Esophagus mucosa (tissue), 1 donor: ENCODE results near the gene TAL1. TPM values are rescaled to one million over a fixed set of nuclear protein-coding genes. Genes with fewer than 3 reads are reported as not detected.

Source experiments
- ATAC-seq: fragments of 200-7000 bp; cut with Tn5 transposase; one replicate; pipeline ENCODE4 v1.9.1; 2020
- total RNA-seq: library from RNA; stranded (reverse); gene quantifications from one replicate; pipeline ENCODE4 v1.2.4, GENCODE V29; 2023
- donor health status: DM: yes; HTN: yes; CAD: no.

The TAL1 gene
- total RNA-seq, 1 donor from 2014 or later: 0.64 TPM

DNA sequence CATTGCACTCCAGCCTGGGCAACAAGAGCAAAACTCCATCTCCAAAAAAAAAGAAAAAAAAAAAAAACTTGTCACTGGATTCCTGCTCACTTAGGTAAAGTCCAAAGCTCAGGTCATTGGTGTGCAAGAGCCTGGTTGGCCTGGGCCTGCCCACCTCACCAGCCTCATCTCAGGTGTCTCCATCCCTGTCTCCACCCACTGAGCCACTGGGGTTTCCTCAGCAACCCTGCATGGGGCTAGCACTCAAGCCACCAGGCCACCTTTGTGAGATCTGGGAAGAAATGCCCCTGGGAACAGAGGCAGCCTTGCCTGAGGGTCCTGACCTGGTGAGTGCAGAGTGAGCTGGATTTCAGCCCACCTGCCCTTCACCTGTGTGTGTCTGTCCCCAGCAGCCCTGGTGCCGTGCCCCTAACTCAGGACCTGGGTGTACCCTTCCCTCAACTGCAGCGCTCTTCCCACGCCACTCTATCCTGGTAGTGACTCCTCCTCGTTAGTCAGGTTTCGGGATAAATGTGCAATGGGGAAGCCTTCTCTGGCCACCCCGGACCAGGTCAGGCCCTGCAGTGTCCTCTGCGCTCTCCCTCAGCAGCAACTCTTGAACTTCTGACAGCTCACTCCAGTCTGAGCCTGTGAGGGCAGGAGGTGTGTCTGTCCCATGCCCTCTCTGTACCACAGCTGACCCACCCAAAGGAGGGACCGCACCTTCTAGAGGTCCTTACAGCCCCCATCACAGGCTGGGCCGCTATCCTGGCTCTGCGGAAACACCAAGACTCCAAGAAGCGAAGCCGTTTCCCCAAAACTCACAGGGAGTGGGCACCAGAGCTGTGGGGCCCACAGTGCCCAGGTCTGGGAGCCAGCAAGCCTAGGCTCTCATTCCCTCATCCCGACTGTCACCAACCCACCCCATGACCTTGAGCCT lies 45.5 kb downstream of the TAL1 start:
- ATAC-seq: no peak

DNA sequence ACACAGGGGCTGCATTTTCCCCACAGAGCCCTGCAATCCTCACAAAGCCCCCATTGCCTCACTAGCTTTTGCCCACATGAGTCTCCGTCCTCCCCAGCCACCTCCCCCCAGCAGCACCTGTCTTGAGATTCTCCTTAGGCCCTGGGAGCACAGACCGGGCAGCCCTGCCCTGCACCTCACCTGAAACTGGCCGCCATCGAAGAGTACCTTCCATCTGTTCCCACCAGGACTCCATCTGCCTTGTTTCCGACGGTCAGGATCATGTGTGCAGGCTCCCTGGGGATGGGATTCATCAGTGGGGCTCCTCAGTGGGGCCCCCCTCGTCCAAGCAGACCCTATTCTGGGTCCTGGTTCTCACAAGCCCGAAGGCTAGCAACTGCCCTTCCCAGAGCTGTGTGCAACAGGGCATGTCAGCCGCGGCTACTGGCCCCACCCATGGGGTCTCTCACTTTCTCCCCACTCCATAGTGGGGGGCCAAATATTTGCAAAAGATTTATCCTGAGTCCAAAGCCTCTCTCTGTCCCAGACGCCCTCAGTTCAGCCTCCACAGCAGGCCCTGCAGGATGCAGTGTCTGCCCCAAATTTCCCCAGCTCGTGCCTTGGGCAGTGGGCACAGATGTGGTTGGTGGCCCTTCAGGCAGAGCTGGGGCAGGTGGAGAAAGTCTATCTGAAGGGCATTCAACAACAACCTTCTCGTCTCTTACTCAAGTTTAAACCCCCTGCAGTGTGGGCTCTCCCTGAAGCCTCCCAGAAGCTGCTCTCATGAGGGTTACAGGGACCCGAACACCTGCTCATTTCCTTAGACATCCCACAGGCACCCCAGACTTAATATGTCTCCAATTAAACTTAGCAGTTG lies 47.0 kb downstream of the TAL1 start:
- no peak for ATAC-seq

DNA sequence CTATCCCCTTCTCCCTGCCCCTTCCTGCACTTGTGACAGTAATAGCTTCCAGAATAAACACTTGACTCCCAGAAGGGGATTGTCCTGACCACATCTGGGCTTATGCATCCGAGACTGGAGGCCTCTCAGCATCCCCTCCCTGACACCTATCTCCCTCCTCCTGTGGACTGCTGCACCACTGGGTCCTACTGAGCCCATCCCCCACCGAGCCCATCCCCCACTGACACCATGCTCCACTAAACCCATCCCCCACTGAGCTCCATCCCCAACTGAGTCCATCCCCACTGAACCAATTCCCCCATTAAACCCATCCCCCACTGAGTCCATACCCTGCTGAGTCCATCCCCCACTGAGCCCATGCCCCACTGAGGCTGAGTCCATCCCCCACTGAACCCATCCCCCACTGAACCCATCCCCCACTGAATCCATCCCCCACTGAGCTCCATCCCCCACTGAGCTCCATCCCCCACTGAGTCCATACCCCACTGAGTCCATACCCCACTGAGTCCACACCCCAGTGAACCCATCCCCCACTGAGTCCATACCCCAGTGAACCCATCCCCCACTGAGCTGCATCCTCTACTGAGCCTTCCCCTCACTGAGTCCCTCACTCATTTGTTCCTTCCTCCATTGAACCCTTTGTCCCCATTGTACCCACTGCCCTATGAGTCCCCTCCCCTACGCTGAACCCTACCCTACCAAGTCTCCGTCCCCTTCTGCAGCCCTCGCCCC lies 47.8 kb downstream of the TAL1 start:
- no peak for ATAC-seq

DNA sequence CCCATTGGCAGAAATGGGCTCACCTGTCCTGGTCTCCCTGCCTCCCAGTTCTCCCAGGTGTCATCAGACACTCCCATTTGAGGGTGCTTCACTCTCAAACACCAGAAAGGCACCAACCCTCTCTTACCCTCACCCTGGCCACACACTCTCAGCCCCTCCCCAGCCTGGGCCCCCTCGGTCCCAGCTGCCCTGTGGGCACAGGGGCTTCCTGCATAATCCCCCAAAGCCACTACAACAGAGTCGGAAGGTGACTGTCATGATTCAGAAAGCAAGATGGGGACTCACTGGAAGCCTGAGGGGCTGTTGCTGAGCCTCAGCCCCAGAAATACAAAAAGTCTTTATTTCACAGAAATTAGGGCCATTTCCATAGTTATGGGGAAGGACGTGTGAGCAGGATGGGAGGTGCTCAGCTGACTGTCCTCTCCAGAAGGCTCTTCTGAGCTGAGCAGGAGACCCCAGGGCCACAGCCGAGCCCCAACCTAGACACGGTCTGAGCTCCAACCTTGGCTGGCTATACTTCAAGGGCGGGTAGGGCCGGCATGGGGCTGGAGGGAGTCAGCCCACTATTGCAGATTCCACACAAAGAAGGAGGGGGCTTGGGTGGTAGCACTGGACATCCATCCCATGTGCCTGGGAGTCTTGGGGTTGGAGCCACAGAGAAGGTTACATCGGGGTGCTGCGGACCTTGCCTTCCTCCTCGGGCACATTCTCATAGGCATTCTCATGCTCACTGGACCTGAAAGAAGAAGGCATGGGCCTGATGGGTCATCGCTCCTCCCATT lies 48.5 kb downstream of the TAL1 start:
- ATAC-seq: no peak

DNA sequence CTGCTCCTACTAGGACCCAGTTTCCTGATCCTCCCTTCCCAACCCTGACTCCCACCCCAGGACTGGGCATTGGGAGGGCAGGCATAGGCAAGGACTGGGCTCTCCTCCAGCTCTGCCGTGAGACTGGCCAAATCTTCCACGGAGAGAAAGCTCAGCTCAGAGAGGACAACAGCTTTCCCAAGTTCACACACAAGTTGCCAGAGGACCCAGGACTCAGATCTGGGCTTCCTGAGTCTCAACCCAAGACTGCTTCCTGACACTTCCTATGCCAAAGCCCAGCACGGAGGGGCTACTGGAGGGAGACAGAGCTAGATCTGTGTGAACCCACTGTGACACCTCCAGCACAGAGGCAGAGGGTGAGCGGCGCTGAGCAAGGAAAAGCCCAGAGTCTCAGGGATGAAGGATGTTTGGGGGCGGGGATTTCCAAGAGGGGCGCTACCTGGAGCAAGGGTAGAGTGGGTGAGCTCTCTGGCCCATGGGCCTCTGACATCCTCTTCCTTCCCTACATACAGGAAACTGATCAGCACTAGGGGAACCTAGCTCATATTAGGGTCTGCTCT lies 49.3 kb downstream of the TAL1 start:
- ATAC-seq: no peak

DNA sequence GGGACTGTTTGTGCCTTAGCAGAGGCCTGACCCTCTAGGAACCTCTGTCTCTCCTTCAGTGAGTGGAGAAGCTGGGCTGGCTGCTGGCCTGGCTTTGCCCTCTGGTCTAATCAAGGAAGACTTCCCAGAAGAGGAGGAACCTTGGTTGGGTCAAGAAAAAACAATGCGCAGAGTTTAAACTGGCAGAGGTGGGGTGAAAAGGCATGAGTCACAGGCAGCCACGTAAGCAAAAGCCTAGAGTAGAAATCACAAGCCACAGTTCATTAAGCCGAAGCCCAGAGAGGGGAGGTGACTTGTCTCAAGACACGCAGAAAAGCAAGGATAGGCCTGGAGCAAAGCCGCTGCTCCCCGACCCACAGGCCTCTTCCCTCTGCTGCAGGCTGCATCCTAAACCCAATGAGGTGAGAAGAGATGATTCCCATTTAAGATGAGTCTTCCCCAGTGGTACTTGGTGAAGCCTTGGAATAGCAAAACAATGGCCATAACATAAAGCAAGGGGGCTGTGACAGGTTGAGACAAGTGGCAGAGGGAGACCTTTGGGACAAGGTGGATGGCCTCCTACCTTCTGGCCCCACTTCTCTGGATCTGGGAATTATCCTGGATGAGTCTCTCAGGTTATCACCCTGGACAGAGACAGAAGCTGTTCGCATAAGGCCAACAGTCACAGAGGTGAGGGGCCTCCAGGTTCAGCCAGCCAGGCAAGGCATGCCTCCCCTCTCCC lies 49.9 kb downstream of the TAL1 start:
- peak; percentile 53 for ATAC-seq

DNA sequence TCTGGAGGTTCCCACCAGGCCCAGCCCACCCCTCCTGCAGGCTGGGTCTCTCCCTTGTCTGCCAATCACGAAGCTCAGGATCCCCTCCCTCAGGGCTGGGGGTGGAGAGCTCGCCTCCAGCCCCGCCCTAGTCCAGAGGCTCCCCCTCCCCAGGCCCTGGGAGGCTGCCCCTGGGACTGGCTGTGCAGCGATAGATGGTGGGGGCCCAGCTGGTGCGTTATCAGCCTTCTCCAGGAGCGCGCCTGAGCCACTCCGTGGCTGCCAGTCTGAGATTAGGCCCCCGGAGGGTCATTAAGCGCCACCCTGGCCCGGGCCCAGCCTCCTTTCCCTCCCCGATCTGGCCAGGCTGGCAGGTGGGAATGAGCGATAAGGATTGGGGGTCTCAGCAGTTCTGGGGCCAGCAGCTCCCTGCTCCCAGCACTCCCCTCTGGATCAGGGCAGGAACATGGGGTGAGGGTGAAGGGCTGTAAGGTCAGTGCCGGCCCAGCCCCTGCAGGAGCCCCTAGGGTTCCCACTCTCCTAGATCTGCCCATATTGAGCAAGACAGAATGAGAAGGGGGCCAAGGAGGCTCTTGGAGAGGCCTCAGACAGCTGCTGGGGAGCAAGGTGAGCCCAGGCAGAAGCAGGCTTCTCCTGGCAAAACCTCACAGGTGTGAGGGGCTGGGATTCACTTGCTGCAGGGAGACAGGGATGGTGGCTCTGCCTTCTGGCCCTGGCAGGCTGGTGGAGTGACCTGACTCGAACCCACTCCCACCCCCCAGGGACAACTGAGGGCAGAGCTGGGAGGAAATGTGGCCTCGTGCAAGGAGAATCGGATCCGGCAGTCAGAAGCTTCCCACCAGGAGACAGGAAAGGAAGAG lies 50.7 kb downstream of the TAL1 start:
- no peak for ATAC-seq

DNA sequence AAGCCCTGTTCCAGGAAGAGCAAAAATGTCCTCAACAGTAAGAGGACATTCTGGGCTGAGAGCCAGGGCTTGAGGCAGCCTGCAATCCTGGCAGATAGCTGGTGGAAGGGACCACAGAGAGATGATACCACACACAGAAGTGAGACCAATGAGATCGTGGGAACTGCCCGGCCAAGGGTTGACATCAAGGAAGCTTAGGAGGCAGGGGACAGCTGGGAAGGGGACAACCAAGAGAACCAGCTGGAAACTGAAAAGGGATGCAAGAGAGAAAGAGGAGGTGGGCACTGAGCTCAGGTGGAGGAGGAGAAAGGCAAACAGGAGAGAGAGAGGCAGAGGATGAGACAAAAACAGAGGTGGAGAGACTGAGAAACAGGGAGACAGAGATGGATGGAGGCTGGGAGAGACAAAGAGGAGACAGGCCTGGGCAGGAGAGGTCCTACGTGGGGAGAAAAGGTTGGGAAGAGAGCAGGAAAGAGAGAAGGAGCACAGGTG lies 51.4 kb downstream of the TAL1 start:
- ATAC-seq: no peak

DNA sequence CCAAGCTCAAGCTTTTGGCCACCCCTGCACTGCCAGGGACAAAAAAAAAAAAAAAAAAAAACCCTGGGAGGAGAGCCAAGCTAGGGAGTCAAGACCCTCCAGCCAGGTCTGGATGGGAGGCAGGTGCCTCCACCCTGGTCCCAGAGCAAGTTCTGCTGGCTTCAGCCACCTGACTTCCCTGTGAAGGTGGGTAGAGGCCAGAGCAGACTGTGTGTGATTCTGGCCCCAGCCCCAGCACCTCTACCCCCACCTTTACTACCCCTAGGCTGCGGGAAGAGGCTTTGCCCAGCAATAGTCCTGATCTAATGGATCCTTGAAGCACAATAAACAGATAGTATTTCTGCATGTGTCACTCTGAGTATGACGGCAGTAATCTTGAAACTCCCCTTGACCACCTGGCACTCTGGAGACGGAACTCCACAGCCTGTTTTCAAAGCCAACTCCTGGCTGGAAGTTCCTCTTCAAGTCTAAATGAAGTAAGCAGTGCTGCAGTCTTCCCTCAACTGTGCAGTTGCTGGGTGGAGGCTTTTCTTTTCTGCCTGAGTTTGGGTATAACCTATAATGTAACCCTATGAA lies 51.9 kb downstream of the TAL1 start:
- ATAC-seq: no peak

DNA sequence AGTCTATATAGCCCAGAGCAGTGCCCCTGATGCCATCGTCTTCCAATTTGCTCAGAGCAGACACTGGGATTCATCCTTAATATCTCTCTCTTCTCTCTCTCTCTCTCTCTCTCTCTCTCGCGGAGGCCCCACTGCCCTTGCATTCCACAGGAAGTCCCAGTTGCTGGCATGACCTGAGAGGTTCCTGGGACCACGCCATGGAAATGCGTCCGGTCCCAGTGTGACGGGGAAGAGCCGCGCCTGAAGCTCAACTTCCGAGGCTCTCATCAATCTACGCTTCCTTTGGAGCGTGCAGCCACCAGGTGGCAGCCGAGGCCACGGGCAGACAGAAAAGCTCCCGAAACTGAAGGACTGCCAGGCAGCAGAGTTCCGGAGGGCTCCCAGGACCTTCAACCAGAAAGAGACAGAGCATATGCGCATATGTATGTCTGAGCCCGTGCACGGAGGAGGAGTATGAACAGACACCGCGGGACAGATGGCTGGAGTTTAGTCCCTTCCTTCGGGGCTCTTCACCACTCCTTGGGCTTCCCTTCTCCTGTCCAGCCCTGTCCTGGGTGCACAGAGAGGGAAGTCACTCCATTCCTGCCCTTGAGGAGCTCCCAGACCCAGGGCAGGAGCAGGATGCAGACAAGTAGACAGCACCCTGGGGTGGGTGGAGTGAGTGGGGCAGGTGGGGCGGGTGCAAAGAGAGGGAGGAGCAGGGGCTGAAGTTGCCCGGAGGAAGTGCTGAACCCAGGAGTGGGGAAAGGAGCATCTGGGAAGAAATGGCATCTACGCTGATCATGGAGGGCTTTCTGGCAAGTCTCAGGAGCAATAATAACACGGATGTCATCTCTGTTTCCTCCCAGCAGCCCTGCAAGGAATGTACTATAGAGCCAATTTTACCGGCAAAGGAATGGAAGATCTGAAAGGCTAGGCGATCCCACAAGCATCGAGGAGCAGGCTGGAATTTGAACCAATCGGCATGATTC lies 52.7 kb downstream of the TAL1 start:
- ATAC-seq: peak; percentile 75

DNA sequence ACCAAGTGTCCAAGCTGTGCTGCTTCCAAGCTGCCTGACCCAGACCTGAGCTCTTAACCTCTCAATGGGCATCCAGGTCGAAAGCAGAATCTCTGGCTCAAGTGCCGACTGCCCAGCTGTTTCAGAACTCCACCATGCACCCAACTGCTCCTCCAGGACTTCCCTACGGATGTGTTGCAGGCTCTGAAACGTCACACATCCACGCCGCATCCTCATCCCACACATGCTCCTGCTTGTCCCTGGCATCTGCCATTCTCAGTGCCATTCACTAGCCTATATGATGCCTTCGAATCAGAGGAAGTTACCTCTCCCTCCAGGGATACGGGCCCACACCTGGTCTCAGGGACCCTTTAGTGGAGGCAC lies 53.4 kb downstream of the TAL1 start:
- ATAC-seq: no peak

DNA sequence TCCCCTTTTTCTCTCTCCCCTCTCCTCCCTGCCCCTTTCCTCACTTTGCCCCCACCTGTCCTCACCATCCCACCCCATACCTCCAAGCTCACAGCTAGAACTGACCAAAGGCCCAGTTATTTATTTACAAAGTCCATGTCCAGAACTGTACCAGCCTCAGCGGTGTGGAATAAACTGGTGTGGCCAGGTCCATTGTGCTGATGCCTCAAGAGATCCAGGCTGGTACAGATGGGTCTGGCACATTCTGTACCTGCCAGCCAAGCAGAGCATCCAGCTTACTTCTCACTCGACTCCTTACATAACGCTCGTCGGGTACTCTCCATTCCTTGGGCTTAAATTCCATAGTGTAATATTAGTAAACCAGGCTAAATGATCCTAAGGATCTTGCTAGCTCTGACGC lies 54.0 kb downstream of the TAL1 start:
- ATAC-seq: no peak

DNA sequence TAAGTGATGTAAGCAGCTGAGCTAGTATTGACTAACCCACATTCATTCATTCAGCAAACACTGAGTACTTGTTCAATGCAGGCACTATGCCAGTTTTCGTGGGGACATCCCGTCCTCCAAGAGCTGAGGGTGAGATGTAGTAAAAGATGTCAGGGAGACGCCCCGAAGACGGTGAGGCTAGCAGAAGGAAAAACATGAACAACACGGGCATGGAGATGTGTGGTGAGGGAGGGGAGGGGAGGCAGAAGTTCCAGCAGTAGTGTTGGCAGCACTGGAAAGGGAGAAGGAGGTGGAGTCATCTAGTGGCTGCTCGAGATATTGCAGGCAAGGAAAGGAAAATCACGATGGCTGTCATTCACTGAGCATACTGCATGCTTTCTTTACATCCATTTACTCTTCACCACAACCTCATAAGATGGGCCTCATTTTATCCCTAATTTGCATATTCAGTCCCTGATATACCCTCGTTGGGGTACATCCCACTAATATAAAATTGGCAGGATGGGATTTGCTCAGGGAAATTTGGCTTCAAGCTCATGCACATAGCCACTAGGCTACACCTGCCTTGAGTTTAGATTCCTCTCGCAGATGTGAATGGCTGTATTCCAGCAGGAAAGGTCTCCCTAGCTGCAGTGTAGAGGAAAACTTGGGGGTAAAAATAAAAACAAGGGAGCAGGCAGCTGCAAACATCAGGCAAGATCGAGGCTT lies 56.6 kb downstream of the TAL1 start:
- ATAC-seq: peak; percentile 49

DNA sequence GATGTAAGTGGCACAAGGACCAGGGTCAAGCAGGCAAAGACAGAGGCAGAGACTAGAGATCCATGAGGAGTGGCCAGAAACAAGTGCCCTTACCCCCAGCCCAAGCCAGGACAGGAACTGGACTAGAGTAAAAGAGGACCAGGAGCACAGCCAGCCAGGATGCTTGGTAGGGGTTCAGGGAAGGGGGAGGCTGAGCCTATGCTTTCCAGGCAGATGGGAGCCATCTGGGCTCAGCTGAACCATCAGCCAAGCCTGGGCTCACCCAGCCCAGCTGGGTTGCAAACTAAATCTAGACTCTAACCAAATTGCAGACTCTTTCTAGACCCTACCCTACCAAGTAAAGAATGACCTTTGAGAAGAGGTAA lies 57.4 kb downstream of the TAL1 start:
- no peak for ATAC-seq

DNA sequence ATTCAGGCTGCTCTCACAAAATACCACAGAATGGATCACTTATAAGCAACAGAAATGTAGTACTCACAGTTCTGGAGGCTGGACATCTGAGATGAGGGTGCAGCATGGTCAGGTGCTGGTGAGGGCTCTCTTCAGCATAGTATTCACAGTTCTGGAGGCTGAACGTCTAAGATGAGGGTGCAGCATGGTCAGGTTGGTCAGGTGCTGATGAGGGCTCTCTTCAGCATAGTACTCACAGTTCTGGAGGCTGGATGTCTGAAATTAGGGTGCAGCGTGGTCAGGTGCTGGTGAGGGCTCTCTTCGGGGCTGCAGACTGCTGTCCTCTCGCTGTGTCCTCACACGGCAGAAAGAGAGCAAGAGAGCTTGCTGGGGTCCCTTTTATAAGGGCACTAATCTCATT lies 59.2 kb downstream of the TAL1 start:
- ATAC-seq: no peak
